GM23248 (cell line): ENCODE measurements around the gene FSCN2. TPM values are rescaled to one million over a fixed set of nuclear protein-coding genes. Genes with fewer than 3 reads are reported as not detected.

Experiments used
- DNase-seq: peaks from one replicate; pipeline ENCODE4 v3.0.0-alpha.2; 2015
- H2AFZ ChIP-seq: fragments of 200-600 bp; sonication (generic); 2 replicates; pipeline ENCODE4 v1.6.1; 2016; ENCODE audit warnings: antibody characterized with exemption
- H3F3A ChIP-seq: fragments of 200-600 bp; sonication (generic); 2 replicates; pipeline ENCODE4 v1.6.1; 2016; ENCODE audit warnings: mild to moderate bottlenecking, antibody characterized with exemption, mixed run types; ENCODE audit not compliant: insufficient read depth
- H3K27ac ChIP-seq: fragments of 200-600 bp; sonication (generic); 2 replicates; pipeline ENCODE4 v1.5.1; 2016; ENCODE audit warnings: mild to moderate bottlenecking
- H3K27me3 ChIP-seq: fragments of 200-600 bp; sonication (generic); replicated peaks from 2 replicates; pipeline ENCODE4 v1.6.1; 2016; ENCODE audit warnings: mild to moderate bottlenecking; ENCODE audit not compliant: insufficient read depth
- H3K36me3 ChIP-seq: fragments of 200-600 bp; sonication (generic); 2 replicates; pipeline ENCODE4 v1.6.1; 2016; ENCODE audit warnings: low read depth, mild to moderate bottlenecking
- H3K4me1 ChIP-seq: fragments of 200-600 bp; sonication (generic); 2 replicates; pipeline ENCODE4 v1.6.1; 2016; ENCODE audit warnings: mild to moderate bottlenecking; ENCODE audit not compliant: insufficient read depth
- H3K4me2 ChIP-seq: fragments of 200-600 bp; sonication (generic); one replicate; pipeline ENCODE4 v1.6.1; 2016; ENCODE audit warnings: mild to moderate bottlenecking; ENCODE audit not compliant: unreplicated experiment
- H3K4me3 ChIP-seq: fragments of 200-600 bp; sonication (generic); 2 replicates; pipeline ENCODE4 v1.5.1; 2016; ENCODE audit warnings: mild to moderate bottlenecking
- H3K79me2 ChIP-seq: fragments of 200-600 bp; sonication (generic); 2 replicates; pipeline ENCODE4 v1.6.1; 2016; ENCODE audit warnings: mild to moderate bottlenecking; ENCODE audit not compliant: insufficient read depth
- H3K9ac ChIP-seq: fragments of 200-600 bp; sonication (generic); 2 replicates; pipeline ENCODE4 v1.6.1; 2016; ENCODE audit warnings: mild to moderate bottlenecking
- H3K9me2 ChIP-seq: fragments of 200-600 bp; sonication (generic); 2 replicates; pipeline ENCODE4 v1.6.1; 2016; ENCODE audit warnings: mixed run types, mild to moderate bottlenecking, moderate library complexity; ENCODE audit not compliant: insufficient read depth
- H3K9me3 ChIP-seq: fragments of 200-600 bp; sonication (generic); one replicate; pipeline ENCODE4 v1.6.1; 2017; ENCODE audit warnings: low read depth
- H4K20me1 ChIP-seq: fragments of 200-600 bp; sonication (generic); 2 replicates; pipeline ENCODE4 v1.6.0; 2016; ENCODE audit not compliant: insufficient read depth
- EZH2 ChIP-seq: fragments of 200-600 bp; sonication (generic); IDR thresholded peaks from 2 replicates; pipeline ENCODE4 v1.6.1; 2018; ENCODE audit warnings: antibody characterized with exemption, mild to moderate bottlenecking; ENCODE audit not compliant: insufficient read depth, poor library complexity, severe bottlenecking
- EZH2phosphoT487 ChIP-seq: fragments of 200-600 bp; sonication (generic); IDR thresholded peaks from 2 replicates; pipeline ENCODE4 v1.6.1; 2018; ENCODE audit warnings: antibody characterized with exemption, moderate library complexity, mild to moderate bottlenecking, low read depth; ENCODE audit not compliant: insufficient read depth
- WGBS, 2 experiments: methylation state at CpG; one replicate each; pipeline ENCODE4 v1.1.6; 2015 to 2017; ENCODE audit warnings: low lambda C conversion rate in 2 of 2, low coverage in 1 of 2; ENCODE audit errors: missing lambda C conversion rate in 2 of 2; 5-methylcytosine and 5-hydroxymethylcytosine counted together
- in situ Hi-C: fragments of 300-500 bp; cut with MboI; formaldehyde crosslinking; loops from 2 replicates; pipeline ENCODE4 v1.15.0; 2020
- polyA plus RNA-seq: library from polyadenylated mRNA; unstranded; fragments of >200 nt; fragmentation: Nextera tagmentation; extraction: Ambion mirVana; gene quantifications from 2 replicates; pipeline ENCODE4 v1.2.1, GENCODE V29; 2016
- total RNA-seq: library from RNA; depleted of rRNA; stranded (reverse); fragments of >200 nt; shearing (Covaris generic); gene quantifications from 2 replicates; pipeline ENCODE4 v1.2.3, GENCODE V29; 2014

FSCN2 gene
- total and polyA plus RNA-seq, 2 experiments from 2014 or later = 0.48 to 3.2 TPM

GRCh38 chr17:81564778-81565177 lies 36.6 kb downstream of the FSCN2 start:
- no peaks in the 10 kb centered on the region for H3K9me2 ChIP-seq
- H3K79me2 ChIP-seq = peaks cover 26% of the 10 kb centered on the region
- H3K36me3 ChIP-seq = peaks cover 42% of the 10 kb centered on the region
- H3K4me2 ChIP-seq = peak overlapping the region; percentile 37
- H2AFZ ChIP-seq = no peak overlapping the region
- no peak for TF ChIP-seq EZH2
- no peak for TF ChIP-seq EZH2phosphoT487
- no peaks in the 10 kb centered on the region for H4K20me1 ChIP-seq
- no peak overlapping the region for H3K4me3 ChIP-seq
- H3K4me1 ChIP-seq = peaks cover 63% of the 10 kb centered on the region
- H3K9ac ChIP-seq = peak overlapping the region; percentile 25; the same call in 1 of the 2 replicates
- WGBS, 2 experiments = 91 to 95% methylated on average over 17 of the region's 17 CpGs
- peak overlapping the region; percentile 79 for H3K27ac ChIP-seq
- no peaks in the 10 kb centered on the region for H3K9me3 ChIP-seq
- no peak for DNase-seq
- H3F3A ChIP-seq = peaks cover 70% of the 10 kb centered on the region
- in situ Hi-C loops = no loop called here
- no peaks in the 10 kb centered on the region for H3K27me3 ChIP-seq

GRCh38 chr17:81565231-81565630 lies 37.1 kb downstream of the FSCN2 start:
- no peak for TF ChIP-seq EZH2
- Histone ChIP-seq H2AFZ (no peak overlapping the region), H3K9ac (no peak overlapping the region), H3K79me2 (peaks cover 26% of the 10 kb centered on the region), H3K4me2 (no peak overlapping the region), H3K9me2 (no peaks in the 10 kb centered on the region), H3K4me3 (no peak overlapping the region), H4K20me1 (no peaks in the 10 kb centered on the region), H3K27me3 (no peaks in the 10 kb centered on the region), H3F3A (peaks cover 70% of the 10 kb centered on the region), H3K36me3 (peaks cover 41% of the 10 kb centered on the region), H3K9me3 (no peaks in the 10 kb centered on the region), H3K4me1 (peaks cover 63% of the 10 kb centered on the region), H3K27ac (peak overlapping the region; percentile 79)
- no peak for DNase-seq
- WGBS, 2 experiments = 98 to 99% methylated on average over 16 of the region's 16 CpGs
- in situ Hi-C loops = no loop called here

GRCh38 chr17:81566461-81567126 lies 38.4 kb downstream of the FSCN2 start:
- DNase-seq = peak; percentile 98
- Histone ChIP-seq H3K9me2 (no peaks in the 10 kb centered on the region), H2AFZ (no peak overlapping the region), H3K79me2 (peaks cover 34% of the 10 kb centered on the region), H3K4me3 (peak overlapping the region; percentile 61), H3K4me2 (peak overlapping the region; percentile 87), H3K9ac (peak overlapping the region; percentile 47), H3K36me3 (peaks cover 35% of the 10 kb centered on the region), H3K27ac (peak overlapping the region; percentile 79), H4K20me1 (no peaks in the 10 kb centered on the region), H3K27me3 (no peaks in the 10 kb centered on the region), H3K9me3 (no peaks in the 10 kb centered on the region), H3F3A (peaks cover 62% of the 10 kb centered on the region), H3K4me1 (peaks cover 50% of the 10 kb centered on the region)
- in situ Hi-C loops = no loop called here
- no peak for TF ChIP-seq EZH2
- TF ChIP-seq EZH2phosphoT487 = no peak
- WGBS, 2 experiments = 1% methylated on average over 8 of the region's 8 CpGs

- peaks cover 56% of the 10 kb centered on the region for H3F3A ChIP-seq
- no peaks in the 10 kb centered on the region for H3K9me3 ChIP-seq
- no peaks in the 10 kb centered on the region for H4K20me1 ChIP-seq
- H3K27ac ChIP-seq = peak overlapping the region; percentile 79
- peaks cover 30% of the 10 kb centered on the region for H3K79me2 ChIP-seq
- peak overlapping the region; percentile 61 for H3K4me3 ChIP-seq
- no peak overlapping the region for H2AFZ ChIP-seq
- H3K4me1 ChIP-seq = peaks cover 45% of the 10 kb centered on the region
- whole genome bisulfite sequencing, 2 experiments = 34% methylated on average over 4 of the region's 4 CpGs
- H3K36me3 ChIP-seq = peaks cover 33% of the 10 kb centered on the region
- in situ Hi-C loops = no loop called here
- H3K4me2 ChIP-seq = peak overlapping the region; percentile 87
- no peaks in the 10 kb centered on the region for H3K9me2 ChIP-seq
- peak overlapping the region; percentile 30 for H3K9ac ChIP-seq
- no peak for DNase-seq
- no peaks in the 10 kb centered on the region for H3K27me3 ChIP-seq
- TF ChIP-seq EZH2phosphoT487 (no peak), EZH2 (no peak)
Measured at GRCh38 chr17:81567191-81567590, 39.0 kb downstream of the FSCN2 start.
